B cell (primary cell): ENCODE measurements around the gene TNFRSF19. TPM values are rescaled to one million over a fixed set of nuclear protein-coding genes. Genes with fewer than 3 reads are reported as not detected.

Experiments
- ATAC-seq: fragments of 200-7000 bp; cut with Tn5 transposase; one replicate; pipeline ENCODE4 v1.10.0; 2021; ENCODE audit warnings: low read depth, mild to moderate bottlenecking, moderate number of reproducible peaks, moderate library complexity
- CTCF ChIA-PET: fragments of 350-600 bp; sonication (Branson Sonifier 250); formaldehyde crosslinking; loops from one replicate; lab custom pipeline; 2021; ENCODE audit warnings: antibody characterized with exemption, inconsistent platforms; lab: Charles Lee
- POLR2A ChIA-PET: fragments of 350-600 bp; sonication (Branson Sonifier 250); formaldehyde crosslinking; loops from one replicate; lab custom pipeline; 2021; ENCODE audit warnings: antibody characterized with exemption; lab: Charles Lee
- DNase-seq: peaks from one replicate; pipeline ENCODE4 v3.0.0; 2013
- H2AFZ ChIP-seq: 2 replicates; pipeline ENCODE4 v1.6.1; 2012; ENCODE audit warnings: mild to moderate bottlenecking, low read depth, low read length; ENCODE audit not compliant: insufficient read depth, poor library complexity, severe bottlenecking
- H3K27ac ChIP-seq, 2 donors: 1 replicate in 1 of 2; 2 replicates in 1 of 2; pipeline ENCODE4 v1.5.1; 2012 to 2013; ENCODE audit warnings: low read length in 2 of 2, mild to moderate bottlenecking in 2 of 2, moderate library complexity in 1 of 2
- H3K27me3 ChIP-seq, 4 experiments: fragments of 200-600 bp in 1 of 4; sonication (generic) in 1 of 4; replicated peaks in 1 of 4; 1 replicate in 2 of 4; 2 replicates in 2 of 4; pipeline versions ENCODE4 v1.6.1 to v1.7.0; 2013 to 2016; ENCODE audit warnings: low read length in 3 of 4, mild to moderate bottlenecking in 2 of 4, mixed read lengths in 1 of 4, moderate library complexity in 1 of 4; ENCODE audit not compliant: insufficient read depth in 4 of 4, control insufficient read depth in 3 of 4; ENCODE audit errors: control extremely low read depth in 1 of 4
- H3K36me3 ChIP-seq, 2 experiments: replicated peaks in 1 of 2; 1 replicate in 1 of 2; 2 replicates in 1 of 2; pipeline versions ENCODE4 v1.6.1 to v1.7.1; 2013; ENCODE audit warnings: low read length in 1 of 2; ENCODE audit not compliant: insufficient read depth in 2 of 2, control insufficient read depth in 1 of 2; ENCODE audit errors: control extremely low read depth in 1 of 2, extremely low read depth in 1 of 2
- H3K4me1 ChIP-seq, 2 donors: fragments of 200-600 bp in 1 of 2; sonication (generic) in 1 of 2; 1 replicate in 1 of 2; 2 replicates in 1 of 2; pipeline versions ENCODE4 v1.5.1 to v1.6.1; 2013 to 2017; ENCODE audit warnings: low read length in 2 of 2; ENCODE audit not compliant: control insufficient read depth in 2 of 2, insufficient read depth in 2 of 2
- H3K4me2 ChIP-seq: replicated peaks from 2 replicates; pipeline ENCODE3; 2012; ENCODE audit warnings: mild to moderate bottlenecking, low read depth, low read length; ENCODE audit not compliant: poor library complexity, severe bottlenecking
- H3K4me3 ChIP-seq, 5 experiments: fragments of 200-600 bp in 1 of 5; sonication (generic) in 1 of 5; 1 replicate in 3 of 5; 2 replicates in 2 of 5; pipeline versions ENCODE4 v1.5.1 to v1.7.0; 2011 to 2016; ENCODE audit warnings: low read length in 4 of 5, mild to moderate bottlenecking in 4 of 5, low read depth in 2 of 5, control low read depth in 1 of 5, moderate library complexity in 1 of 5; ENCODE audit not compliant: insufficient read depth in 1 of 5; ENCODE audit errors: control extremely low read depth in 1 of 5, extremely low read depth in 1 of 5
- H3K79me2 ChIP-seq: fragments of 200-600 bp; sonication (generic); one replicate; pipeline ENCODE4 v1.6.0; 2016; ENCODE audit warnings: low read length; ENCODE audit not compliant: control insufficient read depth, insufficient read depth
- H3K9ac ChIP-seq: fragments of 200-600 bp; sonication (generic); 2 replicates; pipeline ENCODE4 v1.6.1; 2017; ENCODE audit warnings: mild to moderate bottlenecking, low read length, moderate library complexity
- H3K9me3 ChIP-seq, 3 donors: one replicate each; pipeline versions ENCODE4 v1.6.1 to v1.7.1; 2013; ENCODE audit warnings: low read length in 2 of 3; ENCODE audit not compliant: control insufficient read depth in 2 of 3, insufficient read depth in 1 of 3; ENCODE audit errors: control extremely low read depth in 1 of 3
- H4K20me1 ChIP-seq: 2 replicates; pipeline ENCODE4 v1.6.0; 2012; ENCODE audit warnings: mild to moderate bottlenecking, low read length; ENCODE audit not compliant: insufficient read depth, control insufficient read depth, poor library complexity, severe bottlenecking
- H3K27ac Mint-ChIP-seq: one replicate; pipeline ENCODE4 v1.8.0; 2021; ENCODE audit warnings: mixed read lengths
- H3K27me3 Mint-ChIP-seq: one replicate; pipeline ENCODE4 v1.8.0; 2021; ENCODE audit warnings: mixed read lengths
- H3K4me1 Mint-ChIP-seq: one replicate; pipeline ENCODE4 v1.8.0; 2021; ENCODE audit warnings: mixed read lengths
- H3K4me3 Mint-ChIP-seq: one replicate; pipeline ENCODE4 v1.8.0; 2021; ENCODE audit warnings: mixed read lengths
- H3K9me3 Mint-ChIP-seq: one replicate; pipeline ENCODE4 v1.8.0; 2022; ENCODE audit warnings: mixed read lengths; ENCODE audit not compliant: insufficient read depth
- CTCF ChIP-seq: fragments of 200-600 bp; IDR thresholded peaks from one replicate; pipeline ENCODE4 v1.8.0; 2022; ENCODE audit warnings: antibody characterized with exemption, mild to moderate bottlenecking
- EZH2 ChIP-seq: IDR thresholded peaks from 2 replicates; pipeline ENCODE4 v1.6.1; 2012; ENCODE audit warnings: borderline replicate concordance, low read depth, mild to moderate bottlenecking, moderate library complexity, low read length; ENCODE audit not compliant: insufficient read depth, poor library complexity, severe bottlenecking
- WGBS: methylation state at CpG from one replicate; pipeline ENCODE4 v1.1.5; 2013; ENCODE audit warnings: missing lambda C conversion rate; ENCODE audit not compliant: insufficient coverage; 5-methylcytosine and 5-hydroxymethylcytosine counted together
- intact Hi-C: fragments of 100-400 bp; cut with micrococcal nuclease; formaldehyde crosslinking; loops from one replicate; pipeline ENCODE4 v1.10.0; 2022
- polyA plus RNA-seq: library from polyadenylated mRNA; depleted of rRNA; stranded (reverse); fragments of >200 nt; gene quantifications from 2 replicates; pipeline ENCODE4 v1.2.3, GENCODE V29; 2012
- total RNA-seq, 2 donors: library from RNA; stranded (reverse); fragments of 120-200 nt in 1 of 2; gene quantifications; 1 replicate in 1 of 2; 2 replicates in 1 of 2; pipeline versions ENCODE4 v1.2.3 to v1.2.4, GENCODE V29; 2013 to 2022

Gene TNFRSF19
- total and polyA plus RNA-seq, 2 donors (not counting 1 experiment from before 2014, with no cell fraction given) = 0.36 TPM; not detected in 1

GRCh38 chr13:23714672-23715071 lies 144.5 kb downstream of the TNFRSF19 start:
- Mint-ChIP-seq H3K27me3 (peaks cover 19% of the 10 kb centered on the region), H3K4me1 (peaks cover 4% of the 10 kb centered on the region), H3K9me3 (peaks cover 4% of the 10 kb centered on the region), H3K27ac (no peak overlapping the region), H3K4me3 (no peak overlapping the region)
- Histone ChIP-seq H2AFZ (no peak overlapping the region), H3K79me2 (no peaks in the 10 kb centered on the region), H3K27me3 (peaks cover 0 to 6% (median 0%) of the 10 kb centered on the region in 4 experiments), H3K4me2 (no peak overlapping the region), H3K4me1 (no peaks in the 10 kb centered on the region), H3K9me3 (peaks cover 0 to 11% (median 0%) of the 10 kb centered on the region in 3 donors), H3K36me3 (no peaks in the 10 kb centered on the region), H4K20me1 (no peaks in the 10 kb centered on the region), H3K9ac (no peak overlapping the region), H3K4me3 (no peak overlapping the region), H3K27ac (no peak overlapping the region)
- POLR2A ChIA-PET = no interaction called here
- TF ChIP-seq CTCF = no peak
- TF ChIP-seq EZH2 = no peak
- 43% methylated on average over 4 of the region's 5 CpGs for WGBS
- intact Hi-C loops = no loop called here
- ATAC-seq = no peak
- CTCF ChIA-PET = no interaction called here
- DNase-seq = no peak

- Mint-ChIP-seq H3K4me1 (peaks cover 4% of the 10 kb centered on the region), H3K4me3 (no peak overlapping the region), H3K27ac (no peak overlapping the region), H3K27me3 (peaks cover 19% of the 10 kb centered on the region), H3K9me3 (peaks cover 4% of the 10 kb centered on the region)
- Histone ChIP-seq H3K4me1 (no peaks in the 10 kb centered on the region), H3K9ac (no peak overlapping the region), H3K27ac (no peak overlapping the region), H3K36me3 (no peaks in the 10 kb centered on the region), H3K27me3 (peaks cover 0 to 6% (median 0%) of the 10 kb centered on the region in 4 experiments), H3K9me3 (peaks cover 0 to 11% (median 0%) of the 10 kb centered on the region in 3 donors), H2AFZ (no peak overlapping the region), H3K4me3 (no peak overlapping the region), H4K20me1 (no peaks in the 10 kb centered on the region), H3K79me2 (no peaks in the 10 kb centered on the region), H3K4me2 (no peak overlapping the region)
- ATAC-seq = no peak
- no peak for TF ChIP-seq EZH2
- TF ChIP-seq CTCF = no peak
- ChIA-PET POLR2A (no interaction called here), CTCF (no interaction called here)
- DNase-seq = no peak
- intact Hi-C loops = no loop called here
- 91% methylated on average over 14 of the region's 19 CpGs for WGBS
Measured at GRCh38 chr13:23715092-23715761, 145.0 kb downstream of the TNFRSF19 start.
